Panc1 (cell line): ENCODE measurements around the gene FTSJ3. TPM values are rescaled to one million over a fixed set of nuclear protein-coding genes. Genes with fewer than 3 reads are reported as not detected.
"Not testable (repeated sequence)": the region's sequence is repeated elsewhere in the genome, so short reads cannot be mapped to it uniquely, and the experiment has no call there.

Experiments used
- ATAC-seq: fragments of 200-7000 bp; cut with Tn5 transposase; 2 replicates; pipeline ENCODE4 v1.9.1; 2020; ENCODE audit warnings: mild to moderate bottlenecking, moderate library complexity
- Bru-seq: library from RNA; stranded (reverse); fragments of 400-500 nt; gene quantifications from one replicate; lab custom pipeline; 2021; lab: Mats Ljungman, UMichigan
- BruChase-seq, 2 experiments: library from RNA; stranded (reverse); fragments of 400-500 nt; gene quantifications; one replicate each; lab custom pipeline; 2021; lab: Mats Ljungman, UMichigan
- BruUV-seq: library from RNA; stranded (reverse); fragments of 400-500 nt; replicated peaks from 2 replicates; lab custom pipeline; 2021; lab: Mats Ljungman, UMichigan
- CTCF ChIA-PET: fragments of 300-600 bp; sonication (Branson Sonifier 250); formaldehyde crosslinking; loops from one replicate; lab custom pipeline; 2022; ENCODE audit warnings: antibody characterized with exemption; lab: Charles Lee
- POLR2A ChIA-PET: fragments of 300-600 bp; sonication (Branson Sonifier 250); formaldehyde crosslinking; loops from one replicate; lab custom pipeline; 2022; ENCODE audit warnings: antibody characterized with exemption; lab: Charles Lee
- DNase-seq: peaks from one replicate; pipeline ENCODE4 v3.0.0-alpha.2; 2010; ENCODE audit warnings: low read depth, low spot score
- H3K27ac ChIP-seq: 2 replicates; pipeline ENCODE4 v1.5.1; 2011; ENCODE audit warnings: mild to moderate bottlenecking, low read length, inconsistent platforms
- H3K27me3 ChIP-seq: fragments of 200-500 bp; sonication (Bioruptor generic); 2 replicates; pipeline ENCODE4 v1.6.0; 2014; ENCODE audit warnings: low read length, inconsistent platforms; ENCODE audit not compliant: control insufficient read depth, insufficient read depth
- H3K36me3 ChIP-seq: fragments of 200-500 bp; sonication (Bioruptor generic); 2 replicates; pipeline ENCODE4 v1.5.1; 2014; ENCODE audit warnings: inconsistent platforms, mild to moderate bottlenecking, low read length, moderate library complexity; ENCODE audit not compliant: control insufficient read depth, insufficient read depth
- H3K4me1 ChIP-seq: 2 replicates; pipeline ENCODE4 v1.5.1; 2011; ENCODE audit warnings: inconsistent platforms, mild to moderate bottlenecking, low read length, moderate library complexity; ENCODE audit not compliant: control insufficient read depth, insufficient read depth
- H3K4me3 ChIP-seq, 2 experiments: 2 replicates each; pipeline ENCODE4 v1.5.1; 2011 to 2012; ENCODE audit warnings: low read depth in 2 of 2, low read length in 2 of 2, mild to moderate bottlenecking in 2 of 2, inconsistent platforms in 1 of 2, moderate library complexity in 1 of 2
- H3K9me3 ChIP-seq: fragments of 200-500 bp; sonication (Bioruptor generic); 2 replicates; pipeline ENCODE4 v1.5.1; 2014; ENCODE audit warnings: low read depth, mild to moderate bottlenecking, inconsistent platforms, low read length, moderate library complexity; ENCODE audit not compliant: control insufficient read depth, insufficient read depth
- POLR2AphosphoS5 ChIP-seq: IDR thresholded peaks from 2 replicates; pipeline ENCODE4 v1.6.1; 2012; ENCODE audit warnings: mild to moderate bottlenecking, low read depth, low read length, moderate library complexity
- SIN3A ChIP-seq: IDR thresholded peaks from 2 replicates; pipeline ENCODE4 v1.6.1; 2012; ENCODE audit warnings: low read depth, mild to moderate bottlenecking, low read length, moderate library complexity, borderline replicate concordance; ENCODE audit not compliant: insufficient read depth
- TCF7L2 ChIP-seq: IDR thresholded peaks from 2 replicates; pipeline ENCODE4 v1.6.1; 2011; ENCODE audit warnings: mild to moderate bottlenecking, low read depth, low read length, inconsistent platforms
- in situ Hi-C: cut with HindIII; loops from 2 replicates; pipeline ENCODE4 v1.10.0; 2016; ENCODE audit warnings: low sequenced_read_pairs, low pct_unique_long_range_greater_than_20kb
- intact Hi-C: fragments of 100-400 bp; cut with micrococcal nuclease; formaldehyde crosslinking; loops from one replicate; pipeline ENCODE4 v1.10.0; 2022; ENCODE audit not compliant: unreplicated experiment
- long read RNA-seq: library from polyadenylated mRNA; unstranded; transcript quantifications from one replicate; pipeline ENCODE4 v2.0.0, GENCODE V29; 2021; ENCODE audit not compliant: unreplicated experiment
- polyA plus RNA-seq: library from polyadenylated mRNA; unstranded; fragments of >200 nt; gene quantifications from one replicate; pipeline ENCODE4 v1.2.1, GENCODE V29; 2012; ENCODE audit warnings: missing spikeins; ENCODE audit not compliant: insufficient read length
- total RNA-seq: library from RNA; stranded (reverse); gene quantifications from one replicate; pipeline ENCODE4 v1.2.1, GENCODE V29; 2021; ENCODE audit not compliant: unreplicated experiment
- TF ChIP-seq, protein P1 (sequence below): fragments of 450-650 bp; IDR thresholded peaks from 2 replicates; pipeline ENCODE4 v1.5.1; 2017; ENCODE audit warnings: mild to moderate bottlenecking
- TF ChIP-seq, protein P2 (sequence below), 2 experiments: IDR thresholded peaks; 2 replicates each; pipeline ENCODE4 v1.6.1; 2011 to 2012; ENCODE audit warnings: low read depth in 2 of 2, control low read depth in 1 of 2, low read length in 1 of 2, mild to moderate bottlenecking in 1 of 2, moderate library complexity in 1 of 2; ENCODE audit not compliant: insufficient read depth in 1 of 2

Gene FTSJ3, protein sequence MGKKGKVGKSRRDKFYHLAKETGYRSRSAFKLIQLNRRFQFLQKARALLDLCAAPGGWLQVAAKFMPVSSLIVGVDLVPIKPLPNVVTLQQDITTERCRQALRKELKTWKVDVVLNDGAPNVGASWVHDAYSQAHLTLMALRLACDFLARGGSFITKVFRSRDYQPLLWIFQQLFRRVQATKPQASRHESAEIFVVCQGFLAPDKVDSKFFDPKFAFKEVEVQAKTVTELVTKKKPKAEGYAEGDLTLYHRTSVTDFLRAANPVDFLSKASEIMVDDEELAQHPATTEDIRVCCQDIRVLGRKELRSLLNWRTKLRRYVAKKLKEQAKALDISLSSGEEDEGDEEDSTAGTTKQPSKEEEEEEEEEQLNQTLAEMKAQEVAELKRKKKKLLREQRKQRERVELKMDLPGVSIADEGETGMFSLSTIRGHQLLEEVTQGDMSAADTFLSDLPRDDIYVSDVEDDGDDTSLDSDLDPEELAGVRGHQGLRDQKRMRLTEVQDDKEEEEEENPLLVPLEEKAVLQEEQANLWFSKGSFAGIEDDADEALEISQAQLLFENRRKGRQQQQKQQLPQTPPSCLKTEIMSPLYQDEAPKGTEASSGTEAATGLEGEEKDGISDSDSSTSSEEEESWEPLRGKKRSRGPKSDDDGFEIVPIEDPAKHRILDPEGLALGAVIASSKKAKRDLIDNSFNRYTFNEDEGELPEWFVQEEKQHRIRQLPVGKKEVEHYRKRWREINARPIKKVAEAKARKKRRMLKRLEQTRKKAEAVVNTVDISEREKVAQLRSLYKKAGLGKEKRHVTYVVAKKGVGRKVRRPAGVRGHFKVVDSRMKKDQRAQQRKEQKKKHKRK
- total RNA-seq (41.3 TPM), Bru-seq, nascent RNA (percentile 87 among the genes with signal in this experiment), BruChase-seq, experiment 1, labeled RNA remaining after a 2-hour chase (percentile 91 among the genes with signal in this experiment), BruChase-seq, experiment 2, labeled RNA remaining after a 6-hour chase (percentile 95 among the genes with signal in this experiment)
- polyA plus RNA-seq, result 31.1 TPM
- long read RNA-seq, transcript FTSJ3-201 (21 exons, 3,559 nt), result major isoform, 47 of 117 reads
- long read RNA-seq, partial matches to known transcripts, result 56 of 117 reads
- long read RNA-seq, other reads (novel, unspliced or antisense), result 14 of 117 reads

GRCh38 chr17:63827002-63827800 lies at the start of gene FTSJ3, which contains the start of gene PSMC5:
TSS of gene FTSJ3 (minus strand) at chr17:63827663. CDS start at chr17:63826902, 761 bp downstream.
TSS of gene PSMC5 (plus strand) at chr17:63827431. CDS start at chr17:63827491, 60 bp downstream.
- no TSS peak for BruUV-seq
- Histone ChIP-seq H3K27me3 (no peaks in the 10 kb centered on the region), H3K4me1 (peaks cover 15% of the 10 kb centered on the region), H3K27ac (peak within 1 kb of the TSS; percentile 95), H3K4me3 (peak within 1 kb of the TSS; percentile 80 to 96), H3K9me3 (no peaks in the 10 kb centered on the region), H3K36me3 (peaks cover 52% of the 10 kb centered on the region)
- TF ChIP-seq POLR2AphosphoS5, result peak; percentile 58
- TF ChIP-seq, protein P1, sequence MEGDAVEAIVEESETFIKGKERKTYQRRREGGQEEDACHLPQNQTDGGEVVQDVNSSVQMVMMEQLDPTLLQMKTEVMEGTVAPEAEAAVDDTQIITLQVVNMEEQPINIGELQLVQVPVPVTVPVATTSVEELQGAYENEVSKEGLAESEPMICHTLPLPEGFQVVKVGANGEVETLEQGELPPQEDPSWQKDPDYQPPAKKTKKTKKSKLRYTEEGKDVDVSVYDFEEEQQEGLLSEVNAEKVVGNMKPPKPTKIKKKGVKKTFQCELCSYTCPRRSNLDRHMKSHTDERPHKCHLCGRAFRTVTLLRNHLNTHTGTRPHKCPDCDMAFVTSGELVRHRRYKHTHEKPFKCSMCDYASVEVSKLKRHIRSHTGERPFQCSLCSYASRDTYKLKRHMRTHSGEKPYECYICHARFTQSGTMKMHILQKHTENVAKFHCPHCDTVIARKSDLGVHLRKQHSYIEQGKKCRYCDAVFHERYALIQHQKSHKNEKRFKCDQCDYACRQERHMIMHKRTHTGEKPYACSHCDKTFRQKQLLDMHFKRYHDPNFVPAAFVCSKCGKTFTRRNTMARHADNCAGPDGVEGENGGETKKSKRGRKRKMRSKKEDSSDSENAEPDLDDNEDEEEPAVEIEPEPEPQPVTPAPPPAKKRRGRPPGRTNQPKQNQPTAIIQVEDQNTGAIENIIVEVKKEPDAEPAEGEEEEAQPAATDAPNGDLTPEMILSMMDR, result no peak; the same call in 1 of the 2 replicates
- peak; percentile 61; the same call in 1 of the 2 replicates for TF ChIP-seq SIN3A
- TF ChIP-seq TCF7L2, result no peak; the same call in 1 of the 2 replicates
- TF ChIP-seq, protein P2, sequence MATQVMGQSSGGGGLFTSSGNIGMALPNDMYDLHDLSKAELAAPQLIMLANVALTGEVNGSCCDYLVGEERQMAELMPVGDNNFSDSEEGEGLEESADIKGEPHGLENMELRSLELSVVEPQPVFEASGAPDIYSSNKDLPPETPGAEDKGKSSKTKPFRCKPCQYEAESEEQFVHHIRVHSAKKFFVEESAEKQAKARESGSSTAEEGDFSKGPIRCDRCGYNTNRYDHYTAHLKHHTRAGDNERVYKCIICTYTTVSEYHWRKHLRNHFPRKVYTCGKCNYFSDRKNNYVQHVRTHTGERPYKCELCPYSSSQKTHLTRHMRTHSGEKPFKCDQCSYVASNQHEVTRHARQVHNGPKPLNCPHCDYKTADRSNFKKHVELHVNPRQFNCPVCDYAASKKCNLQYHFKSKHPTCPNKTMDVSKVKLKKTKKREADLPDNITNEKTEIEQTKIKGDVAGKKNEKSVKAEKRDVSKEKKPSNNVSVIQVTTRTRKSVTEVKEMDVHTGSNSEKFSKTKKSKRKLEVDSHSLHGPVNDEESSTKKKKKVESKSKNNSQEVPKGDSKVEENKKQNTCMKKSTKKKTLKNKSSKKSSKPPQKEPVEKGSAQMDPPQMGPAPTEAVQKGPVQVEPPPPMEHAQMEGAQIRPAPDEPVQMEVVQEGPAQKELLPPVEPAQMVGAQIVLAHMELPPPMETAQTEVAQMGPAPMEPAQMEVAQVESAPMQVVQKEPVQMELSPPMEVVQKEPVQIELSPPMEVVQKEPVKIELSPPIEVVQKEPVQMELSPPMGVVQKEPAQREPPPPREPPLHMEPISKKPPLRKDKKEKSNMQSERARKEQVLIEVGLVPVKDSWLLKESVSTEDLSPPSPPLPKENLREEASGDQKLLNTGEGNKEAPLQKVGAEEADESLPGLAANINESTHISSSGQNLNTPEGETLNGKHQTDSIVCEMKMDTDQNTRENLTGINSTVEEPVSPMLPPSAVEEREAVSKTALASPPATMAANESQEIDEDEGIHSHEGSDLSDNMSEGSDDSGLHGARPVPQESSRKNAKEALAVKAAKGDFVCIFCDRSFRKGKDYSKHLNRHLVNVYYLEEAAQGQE (IDR thresholded peaks at IDR 0.05; ENCODE audit: insufficient read depth in 1 of 2, low read depth in 2 of 2, low read length in 1 of 2), result no peak
- ChIA-PET CTCF (interaction anchor here (0.6 kb wide), 1 partner anchor 422 kb away, joined by 3 read pairs; no protein-coding TSS in a partner anchor), POLR2A (interaction anchor here (1.0 kb wide), 1 partner anchor 53 kb away, joined by 5 read pairs; the partner anchor contains the start of genes CCDC47 and DDX42)
- peak; percentile 95 for ATAC-seq
- DNase-seq, result peak; percentile 75
- intact Hi-C loops (no loop called here), in situ Hi-C loops (no loop called here)

DNA sequence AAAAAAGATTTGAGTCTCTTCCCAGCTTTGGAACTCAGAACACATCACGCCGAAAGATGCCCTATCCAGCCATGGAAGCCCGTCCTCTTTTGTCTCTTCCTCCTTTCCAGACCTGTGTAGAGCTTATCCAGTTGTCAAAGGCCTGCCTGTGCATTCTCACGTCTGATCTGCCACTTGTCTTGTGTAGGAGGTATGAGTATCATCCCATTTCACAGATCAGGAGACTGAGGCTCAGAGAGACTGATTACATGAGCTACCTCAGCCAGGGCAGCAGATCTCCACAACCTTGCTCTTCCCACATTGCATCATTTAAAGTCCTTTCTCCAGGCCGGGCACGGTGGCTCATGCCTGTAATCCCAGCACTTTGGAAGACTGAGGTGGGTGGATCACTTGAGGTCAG lies 47.2 kb upstream of the FTSJ3 start:
- CTCF ChIA-PET, result interaction anchor here (0.7 kb wide), 1 partner anchor 14 kb away, joined by 3 read pairs; no protein-coding TSS in a partner anchor
- H3K36me3 ChIP-seq, H3K27ac ChIP-seq, POLR2A ChIA-PET, DNase-seq, H3K4me1 ChIP-seq, intact Hi-C loops, ATAC-seq, H3K27me3 ChIP-seq, BruUV-seq, H3K4me3 ChIP-seq, H3K9me3 ChIP-seq, in situ Hi-C loops: not testable (repeated sequence)
